T47D (cell line): Measurements from ENCODE around the gene ZC3HAV1L.

Source experiments
- DNase-seq, 2 experiments: peaks; one replicate each; pipeline versions ENCODE4 v3.0.0 to v3.0.0-alpha.2; 2011 to 2012; ENCODE audit warnings: low read depth in 1 of 2, low spot score in 1 of 2
- JUND ChIP-seq: IDR thresholded peaks from 2 replicates; pipeline ENCODE4 v1.6.1; 2012; ENCODE audit warnings: low read depth
- in situ Hi-C: cut with HindIII; loops from 2 replicates; pipeline ENCODE4 v1.10.0; 2016; ENCODE audit warnings: low sequenced_read_pairs, low pct_unique_long_range_greater_than_20kb

ZC3HAV1L gene

GRCh38 chr7:139047970-139048369 is 12.1 kb upstream of the ZC3HAV1L start:
- TF ChIP-seq JUND, result no peak
- in situ Hi-C loops, result no loop called here
- no peak for DNase-seq

DNA sequence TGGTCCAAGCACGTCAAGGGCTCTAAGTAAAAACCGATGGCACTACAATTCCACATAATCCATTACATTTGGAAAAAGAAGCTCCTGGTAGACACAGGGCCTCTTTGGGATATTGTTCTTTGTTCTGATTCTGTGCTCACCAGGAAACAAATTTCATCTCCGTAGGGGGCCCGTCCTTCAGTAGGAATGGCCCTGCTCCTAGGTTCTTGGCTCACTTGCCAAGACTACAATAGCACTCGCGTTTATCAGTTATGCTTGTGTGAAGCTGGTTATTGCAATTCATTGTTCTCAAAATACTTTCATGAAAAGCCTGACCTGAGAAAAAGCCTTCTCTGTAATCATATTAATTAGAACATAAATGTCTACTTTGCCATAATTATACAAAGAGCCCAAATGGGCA is 10.3 kb upstream of the ZC3HAV1L start:
- in situ Hi-C loops, result no loop called here
- DNase-seq, result no peak
- TF ChIP-seq JUND, result no peak

GRCh38 chr7:139044813-139045794 is 9.3 kb upstream of the ZC3HAV1L start:
- no peak for TF ChIP-seq JUND
- in situ Hi-C loops, result no loop called here
- no peak for DNase-seq

- no peak for TF ChIP-seq JUND
- in situ Hi-C loops, result no loop called here
- DNase-seq, result no peak
Measured at GRCh38 chr7:139043823-139044812, 8.3 kb upstream of the ZC3HAV1L start.

GRCh38 chr7:139041378-139042085 is 5.7 kb upstream of the ZC3HAV1L start:
- TF ChIP-seq JUND, result no peak
- DNase-seq, result no peak

DNA sequence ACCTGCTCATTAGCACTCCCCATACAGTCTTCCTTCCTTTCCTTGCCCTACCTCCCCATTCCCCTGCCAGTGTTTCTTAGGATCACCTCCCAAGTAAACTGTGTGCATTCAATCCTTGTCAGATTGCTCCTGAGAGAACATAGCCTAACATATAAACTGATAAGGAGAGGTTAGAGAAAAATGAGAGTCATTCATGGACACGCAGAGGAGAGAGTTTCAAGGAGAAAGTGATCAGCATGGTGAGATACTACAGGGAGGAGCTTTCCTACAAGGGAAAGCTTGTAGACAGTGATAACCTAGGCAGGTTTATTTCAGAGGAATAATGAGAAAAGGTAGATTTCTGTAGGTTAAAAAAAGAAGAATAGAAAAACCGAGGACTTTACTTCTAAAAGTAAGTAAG is 2.8 kb upstream of the ZC3HAV1L start:
- no peak for TF ChIP-seq JUND
- no peak for DNase-seq
- in situ Hi-C loops, result no loop called here

More at GRCh38 chr7:139041378-139042085, 5.7 kb upstream of the ZC3HAV1L start:
- in situ Hi-C loops, result no loop called here

DNA sequence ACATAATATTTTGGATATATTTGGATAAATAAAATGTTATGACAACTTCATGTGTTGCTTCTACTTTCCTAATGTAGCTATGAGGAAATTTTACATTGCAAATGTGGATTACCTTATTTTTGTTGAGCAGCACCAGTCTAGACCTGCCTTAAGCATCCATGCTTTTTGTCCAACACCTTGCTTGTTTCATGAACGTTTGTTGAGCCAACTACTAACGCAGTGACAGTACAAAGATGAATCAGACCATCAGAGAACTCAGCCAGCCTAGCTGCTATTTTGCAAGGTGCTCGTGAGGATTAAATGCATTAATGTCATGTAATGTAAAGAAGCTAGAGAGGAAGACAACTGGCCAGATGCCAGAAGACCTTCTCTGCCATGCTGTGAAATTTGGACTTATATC is 1.1 kb upstream of the ZC3HAV1L start:
- no peak for DNase-seq
- in situ Hi-C loops, result no loop called here
- TF ChIP-seq JUND, result no peak

GRCh38 chr7:139034855-139035585 is 822 bp downstream of the ZC3HAV1L start:
- TF ChIP-seq JUND, result no peak
- peak in 1 of 2 experiments; percentile 38 for DNase-seq
- in situ Hi-C loops, result no loop called here

GRCh38 chr7:139034336-139034735 is 1.5 kb downstream of the ZC3HAV1L start:
- no peak for DNase-seq
- in situ Hi-C loops, result no loop called here
- TF ChIP-seq JUND, result no peak

- peak in 1 of 2 experiments; percentile 73 for DNase-seq
- in situ Hi-C loops, result no loop called here
- no peak for TF ChIP-seq JUND
Measured at GRCh38 chr7:139033346-139034114, 2.3 kb downstream of the ZC3HAV1L start.

DNA sequence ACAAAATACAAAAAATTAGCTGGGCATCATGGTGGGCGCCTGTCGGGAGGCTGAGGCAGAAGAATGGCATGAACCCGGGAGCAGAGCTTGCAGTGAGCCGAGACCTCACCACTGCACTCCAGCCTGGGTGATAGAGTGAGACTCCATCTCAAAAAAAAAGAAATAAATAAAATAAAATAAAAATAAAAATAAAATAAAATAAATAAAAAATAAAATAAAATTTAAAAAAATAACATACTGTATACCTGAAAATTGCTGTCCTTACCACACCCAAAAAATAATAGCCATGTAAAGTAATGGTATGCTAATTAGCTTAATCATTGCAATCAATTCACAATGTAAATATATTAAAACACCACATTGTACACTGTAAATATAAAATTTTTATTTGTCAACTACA is 3.4 kb downstream of the ZC3HAV1L start:
- TF ChIP-seq JUND, result no peak
- no peak for DNase-seq
- in situ Hi-C loops, result no loop called here
